ENCODE data around the gene DYNC1H1.

DNA sequence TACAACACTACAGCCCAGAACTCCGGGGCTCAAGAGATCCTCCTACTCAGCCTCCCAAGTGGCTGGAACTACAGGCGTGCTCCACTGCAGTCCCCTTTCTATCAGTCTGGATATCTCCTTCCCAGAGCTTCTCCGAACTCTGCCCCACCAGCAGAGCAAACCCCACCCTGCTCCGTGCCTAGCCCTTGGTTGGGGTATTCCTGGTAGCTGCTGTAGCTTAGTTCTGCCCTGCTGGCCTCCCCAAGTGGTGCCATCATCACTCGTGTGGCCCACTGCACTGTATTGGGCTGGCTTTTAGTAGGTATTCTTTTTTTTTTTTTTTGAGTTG, 113.0 kb downstream of the DYNC1H1 start:
- TF ChIP-seq, protein P1, sequence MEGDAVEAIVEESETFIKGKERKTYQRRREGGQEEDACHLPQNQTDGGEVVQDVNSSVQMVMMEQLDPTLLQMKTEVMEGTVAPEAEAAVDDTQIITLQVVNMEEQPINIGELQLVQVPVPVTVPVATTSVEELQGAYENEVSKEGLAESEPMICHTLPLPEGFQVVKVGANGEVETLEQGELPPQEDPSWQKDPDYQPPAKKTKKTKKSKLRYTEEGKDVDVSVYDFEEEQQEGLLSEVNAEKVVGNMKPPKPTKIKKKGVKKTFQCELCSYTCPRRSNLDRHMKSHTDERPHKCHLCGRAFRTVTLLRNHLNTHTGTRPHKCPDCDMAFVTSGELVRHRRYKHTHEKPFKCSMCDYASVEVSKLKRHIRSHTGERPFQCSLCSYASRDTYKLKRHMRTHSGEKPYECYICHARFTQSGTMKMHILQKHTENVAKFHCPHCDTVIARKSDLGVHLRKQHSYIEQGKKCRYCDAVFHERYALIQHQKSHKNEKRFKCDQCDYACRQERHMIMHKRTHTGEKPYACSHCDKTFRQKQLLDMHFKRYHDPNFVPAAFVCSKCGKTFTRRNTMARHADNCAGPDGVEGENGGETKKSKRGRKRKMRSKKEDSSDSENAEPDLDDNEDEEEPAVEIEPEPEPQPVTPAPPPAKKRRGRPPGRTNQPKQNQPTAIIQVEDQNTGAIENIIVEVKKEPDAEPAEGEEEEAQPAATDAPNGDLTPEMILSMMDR (IDR thresholded peaks at IDR 0.05), result no peak
- TF ChIP-seq POLR2A (IDR thresholded peaks at IDR 0.05), result no peak
